CD4-positive, alpha-beta T cell (primary cell): ENCODE results near the gene MUC4. TPM values are rescaled to one million over a fixed set of nuclear protein-coding genes. Genes with fewer than 3 reads are reported as not detected.

Experiments used
- ATAC-seq: fragments of 200-7000 bp; cut with Tn5 transposase; one replicate; pipeline ENCODE4 v1.10.0; 2022; ENCODE audit warnings: mild to moderate bottlenecking; ENCODE audit not compliant: poor library complexity
- CTCF ChIA-PET: fragments of 350-600 bp; sonication (Branson Sonifier 250); formaldehyde crosslinking; loops from one replicate; lab custom pipeline; 2021; ENCODE audit warnings: antibody characterized with exemption, inconsistent platforms; lab: Charles Lee
- POLR2A ChIA-PET: fragments of 350-600 bp; sonication (Branson Sonifier 250); formaldehyde crosslinking; loops from one replicate; lab custom pipeline; 2021; ENCODE audit warnings: antibody characterized with exemption, inconsistent platforms; lab: Charles Lee
- DNase-seq, 14 experiments: peaks; one replicate each; pipeline ENCODE4 v3.0.0-alpha.2; 2013 to 2020; ENCODE audit warnings: mixed read lengths in 2 of 14
- H3K27ac ChIP-seq, 2 donors: one replicate each; pipeline versions ENCODE4 v1.5.1 to v1.7.0; 2013; ENCODE audit warnings: low read length in 2 of 2, low read depth in 1 of 2, mild to moderate bottlenecking in 1 of 2
- H3K27me3 ChIP-seq, 2 experiments: 1 replicate in 1 of 2; 2 replicates in 1 of 2; pipeline versions ENCODE4 v1.6.1 to v1.7.0; 2013; ENCODE audit warnings: low read length in 2 of 2, control low read depth in 1 of 2, mild to moderate bottlenecking in 1 of 2, moderate library complexity in 1 of 2; ENCODE audit not compliant: insufficient read depth in 2 of 2, control insufficient read depth in 1 of 2
- H3K36me3 ChIP-seq: one replicate; pipeline ENCODE4 v1.6.1; 2013; ENCODE audit warnings: low read length, control low read depth; ENCODE audit not compliant: insufficient read depth
- H3K4me1 ChIP-seq: one replicate; pipeline ENCODE4 v1.6.1; 2013; ENCODE audit warnings: low read length, control low read depth; ENCODE audit not compliant: insufficient read depth
- H3K4me3 ChIP-seq: one replicate; pipeline ENCODE4 v1.5.1; 2013; ENCODE audit warnings: mild to moderate bottlenecking, low read length, moderate library complexity
- H3K9me3 ChIP-seq, 2 experiments: 1 replicate in 1 of 2; 2 replicates in 1 of 2; pipeline versions ENCODE4 v1.6.1 to v1.7.0; 2013; ENCODE audit warnings: low read length in 2 of 2, mild to moderate bottlenecking in 2 of 2, control low read depth in 1 of 2, moderate library complexity in 1 of 2; ENCODE audit not compliant: control insufficient read depth in 1 of 2, insufficient read depth in 1 of 2
- H3K27ac Mint-ChIP-seq: one replicate; pipeline ENCODE4 v1.8.0; 2020; ENCODE audit warnings: mixed read lengths
- H3K27me3 Mint-ChIP-seq: one replicate; pipeline ENCODE4 v1.8.0; 2021; ENCODE audit warnings: mixed read lengths
- H3K36me3 Mint-ChIP-seq: one replicate; pipeline ENCODE4 v1.8.0; 2021; ENCODE audit warnings: low read depth, mixed read lengths
- H3K4me1 Mint-ChIP-seq: one replicate; pipeline ENCODE4 v1.8.0; 2021; ENCODE audit warnings: low read depth, mixed read lengths
- H3K4me3 Mint-ChIP-seq: one replicate; pipeline ENCODE4 v1.8.0; 2020; ENCODE audit warnings: mild to moderate bottlenecking, mixed read lengths
- H3K9me3 Mint-ChIP-seq: one replicate; pipeline ENCODE4 v1.8.0; 2020; ENCODE audit warnings: mixed read lengths
- CTCF ChIP-seq: fragments of 200-600 bp; IDR thresholded peaks from one replicate; pipeline ENCODE4 v1.8.0; 2022; ENCODE audit warnings: antibody characterized with exemption, mild to moderate bottlenecking
- intact Hi-C, 2 experiments: fragments of 100-400 bp; cut with DNase I in 1 of 2; cut with micrococcal nuclease in 1 of 2; formaldehyde crosslinking; loops; one replicate each; pipeline versions ENCODE4 v1.15.1 to v1.9.0; 2023 to 2025; cut with DNase I, micrococcal nuclease
- total RNA-seq, 174 experiments: library from RNA in 2 of 174; stranded (reverse) in 2 of 174; gene quantifications; one replicate each; pipeline ENCODE4 v1.2.3 and lab custom pipeline; 2021 to 2026

MUC4 gene
- total RNA-seq, 2 experiments from 2014 or later = not detected

GRCh38 chr3:195801251-195802183 lies 10.2 kb downstream of the MUC4 start:
- CTCF ChIA-PET = no interaction called here
- Histone ChIP-seq H3K9me3 (no peaks in the 10 kb centered on the region), H3K4me3 (no peak overlapping the region), H3K27ac (no peak overlapping the region), H3K36me3 (no peaks in the 10 kb centered on the region), H3K27me3 (no peaks in the 10 kb centered on the region), H3K4me1 (peaks cover 42% of the 10 kb centered on the region)
- POLR2A ChIA-PET = no interaction called here
- Mint-ChIP-seq H3K27ac (no peak overlapping the region), H3K9me3 (no peaks in the 10 kb centered on the region), H3K27me3 (peaks cover 10% of the 10 kb centered on the region), H3K4me3 (no peak overlapping the region), H3K4me1 (peaks cover 48% of the 10 kb centered on the region), H3K36me3 (no peaks in the 10 kb centered on the region)
- ATAC-seq = no peak
- intact Hi-C loops = no loop called here
- DNase-seq = peak in 1 of 14 experiments; percentile 9
- no peak for TF ChIP-seq CTCF

- ATAC-seq (no peak), DNase-seq (no peak)
- no peaks in the 10 kb centered on the region for H3K36me3 Mint-ChIP-seq
- no peaks in the 10 kb centered on the region for H3K9me3 Mint-ChIP-seq
- no peak overlapping the region for H3K4me3 Mint-ChIP-seq
- Histone ChIP-seq H3K27ac (no peak overlapping the region), H3K4me1 (peaks cover 36% of the 10 kb centered on the region), H3K4me3 (no peak overlapping the region), H3K36me3 (no peaks in the 10 kb centered on the region), H3K9me3 (no peaks in the 10 kb centered on the region), H3K27me3 (no peaks in the 10 kb centered on the region)
- POLR2A ChIA-PET = no interaction called here
- intact Hi-C loops = no loop called here
- peaks cover 40% of the 10 kb centered on the region for H3K4me1 Mint-ChIP-seq
- TF ChIP-seq CTCF = no peak
- CTCF ChIA-PET = no interaction called here
- H3K27me3 Mint-ChIP-seq = peaks cover 4% of the 10 kb centered on the region
- H3K27ac Mint-ChIP-seq = no peak overlapping the region
Measured at GRCh38 chr3:195800240-195800639, 11.5 kb downstream of the MUC4 start.

DNA sequence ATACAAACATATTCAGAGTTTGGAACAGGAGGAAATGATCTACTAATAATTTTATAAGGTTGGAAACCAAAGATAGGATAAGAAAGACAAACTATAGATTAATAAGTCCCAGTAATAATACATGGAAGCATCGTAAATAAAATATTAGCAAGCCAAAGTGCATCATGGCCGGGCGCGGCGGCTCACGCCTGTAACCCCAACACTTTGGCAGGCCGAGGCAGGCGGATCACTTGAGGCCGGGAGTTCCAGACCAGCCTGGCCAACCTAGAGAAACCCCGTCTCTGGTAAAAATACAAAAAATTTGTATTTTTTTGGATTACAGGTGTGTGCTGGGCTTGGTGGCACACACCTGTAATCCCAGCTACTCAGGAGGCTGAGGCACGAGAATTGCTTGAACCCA lies 14.9 kb downstream of the MUC4 start:
- Histone ChIP-seq H3K9me3 (no peaks in the 10 kb centered on the region), H3K27me3 (peaks cover 0 to 6% of the 10 kb centered on the region in 2 experiments), H3K4me3 (no peak overlapping the region), H3K36me3 (no peaks in the 10 kb centered on the region), H3K4me1 (peaks cover 3% of the 10 kb centered on the region), H3K27ac (no peak overlapping the region)
- H3K4me1 Mint-ChIP-seq = peaks cover 5% of the 10 kb centered on the region
- no peak overlapping the region for H3K27ac Mint-ChIP-seq
- DNase-seq = no peak
- ChIA-PET CTCF (no interaction called here), POLR2A (no interaction called here)
- H3K4me3 Mint-ChIP-seq = no peak overlapping the region
- H3K9me3 Mint-ChIP-seq = no peaks in the 10 kb centered on the region
- ATAC-seq = no peak
- H3K27me3 Mint-ChIP-seq = no peaks in the 10 kb centered on the region
- no peaks in the 10 kb centered on the region for H3K36me3 Mint-ChIP-seq
- TF ChIP-seq CTCF = no peak
- intact Hi-C loops = no loop called here
